ENCODE results near the gene PRKRIP1.
"Not testable (repeated sequence)": the region's sequence is repeated elsewhere in the genome, so short reads cannot be mapped to it uniquely, and the experiment has no call there.

The PRKRIP1 gene

GRCh38 chr7:102432442-102433218, 36.5 kb downstream of the PRKRIP1 start:
- no peak for DNase-seq

GRCh38 chr7:102433219-102434038, 37.3 kb downstream of the PRKRIP1 start, which contains the start of gene ORAI2:
TSS of gene ORAI2 (plus strand) at chr7:102433575. CDS start at chr7:102438957, 5,382 bp downstream.
- DNase-seq: peak; percentile 91

GRCh38 chr7:102434039-102434486, 37.9 kb downstream of the PRKRIP1 start:
- DNase-seq: no peak

GRCh38 chr7:102436118-102436517, 40.0 kb downstream of the PRKRIP1 start:
- DNase-seq: no peak

GRCh38 chr7:102439963-102440795, 44.0 kb downstream of the PRKRIP1 start:
- no peak for DNase-seq

GRCh38 chr7:102444961-102445673, 49.0 kb downstream of the PRKRIP1 start:
- no peak for DNase-seq

GRCh38 chr7:102445674-102446071, 49.5 kb downstream of the PRKRIP1 start:
- no peak for DNase-seq

GRCh38 chr7:102446387-102447156, 50.4 kb downstream of the PRKRIP1 start:
- no peak for DNase-seq

GRCh38 chr7:102447311-102447710, 51.1 kb downstream of the PRKRIP1 start:
- no peak for DNase-seq

- no peak for DNase-seq
These were observed 53.0 kb downstream of the PRKRIP1 start for GRCh38 chr7:102449136-102449535.

- DNase-seq: no peak
These were observed 54.1 kb downstream of the PRKRIP1 start for GRCh38 chr7:102450242-102450641.

GRCh38 chr7:102451371-102452054, 55.4 kb downstream of the PRKRIP1 start:
- no peak for DNase-seq

- DNase-seq: no peak
These were observed 56.3 kb downstream of the PRKRIP1 start for GRCh38 chr7:102452451-102452850.

- DNase-seq: no peak
These were observed 57.2 kb downstream of the PRKRIP1 start for GRCh38 chr7:102453319-102453718.

GRCh38 chr7:102454468-102454867, 58.3 kb downstream of the PRKRIP1 start:
- no peak for DNase-seq

- DNase-seq: not testable (repeated sequence)
These were observed 58.8 kb downstream of the PRKRIP1 start for GRCh38 chr7:102454932-102455331.

GRCh38 chr7:102455596-102455995, 59.4 kb downstream of the PRKRIP1 start:
- no peak for DNase-seq

GRCh38 chr7:102456327-102456726, 60.2 kb downstream of the PRKRIP1 start:
- DNase-seq: no peak

GRCh38 chr7:102457352-102457924, 61.3 kb downstream of the PRKRIP1 start:
- no peak for DNase-seq

- no peak for DNase-seq
These were observed 63.2 kb downstream of the PRKRIP1 start for GRCh38 chr7:102459221-102459844.
